HepG2 (cell line): Measurements from ENCODE around the gene TOR4A. TPM values are rescaled to one million over a fixed set of nuclear protein-coding genes. Genes with fewer than 3 reads are reported as not detected.

ENCODE experiments used
- ARID2 ChIP-seq: sonication (generic); formaldehyde crosslinking; IDR thresholded peaks from 2 replicates; pipeline ENCODE4 v1.8.1; 2022; ENCODE audit warnings: mild to moderate bottlenecking, missing genetic modification reagents, borderline replicate concordance
- CBX2 ChIP-seq, 2 experiments: fragments of 200-600 bp in 1 of 2; sonication (generic); formaldehyde crosslinking in 1 of 2; IDR thresholded peaks; 2 replicates each; pipeline versions ENCODE4 v1.7.0 to v1.8.1; 2018 to 2022; ENCODE audit warnings: low read depth in 2 of 2, low read length in 1 of 2, mild to moderate bottlenecking in 1 of 2, missing genetic modification reagents in 1 of 2
- TOPORS ChIP-seq: sonication (generic); formaldehyde crosslinking; IDR thresholded peaks from 2 replicates; pipeline ENCODE4 v1.8.0; 2023; ENCODE audit warnings: mild to moderate bottlenecking, missing genetic modification reagents
- ZMYM4 ChIP-seq: sonication (generic); formaldehyde crosslinking; IDR thresholded peaks from 2 replicates; pipeline ENCODE4 v1.8.1; 2023; ENCODE audit warnings: mild to moderate bottlenecking, missing genetic modification reagents
- polyA plus RNA-seq, 8 experiments: library from polyadenylated mRNA; depleted of rRNA in 3 of 8; stranded (reverse) in 7 of 8; unstranded in 1 of 8; fragments of >200 nt; fragmentation: Illumina TruSeq in 4 of 8; extraction: Trizol in 4 of 8; gene quantifications; 2 replicates each; pipeline versions ENCODE4 v1.2.1 to v1.2.3, GENCODE V29; 2011 to 2016; ENCODE audit warnings: low read depth in 4 of 8, missing spikeins in 1 of 8, mixed read lengths in 1 of 8; ENCODE audit not compliant: insufficient read depth in 1 of 8
- total RNA-seq, 5 experiments: library from RNA; depleted of rRNA; stranded (reverse); fragments of >200 nt; fragmentation: Illumina TruSeq; extraction: Trizol; gene quantifications; 2 replicates each; pipeline ENCODE4 v1.2.3, GENCODE V29; 2016; ENCODE audit warnings: low read depth in 1 of 5
- TF ChIP-seq, protein P1 (sequence below), 2 experiments: sonication (generic) in 1 of 2; formaldehyde crosslinking in 1 of 2; IDR thresholded peaks; 2 replicates each; pipeline versions ENCODE4 v1.5.1 to v1.6.1; 2011 to 2020; ENCODE audit warnings: borderline replicate concordance in 1 of 2, low read depth in 1 of 2, low read length in 1 of 2, mild to moderate bottlenecking in 1 of 2, missing genetic modification reagents in 1 of 2, moderate library complexity in 1 of 2
- TF ChIP-seq, protein P2 (sequence below): sonication (generic); formaldehyde crosslinking; IDR thresholded peaks from 2 replicates; pipeline ENCODE4 v1.8.0; 2022; ENCODE audit warnings: mild to moderate bottlenecking, missing genetic modification reagents, moderate library complexity
- TF ChIP-seq, protein P3 (sequence below): sonication (generic); formaldehyde crosslinking; IDR thresholded peaks from 2 replicates; pipeline ENCODE4 v1.9.0; 2022; ENCODE audit warnings: low read depth, missing genetic modification reagents
- TF ChIP-seq, protein P4 (sequence below): sonication (generic); formaldehyde crosslinking; IDR thresholded peaks from 2 replicates; pipeline ENCODE4 v1.5.1; 2020; ENCODE audit warnings: mild to moderate bottlenecking, missing genetic modification reagents, moderate library complexity
- TF ChIP-seq, protein P5 (sequence below): sonication (generic); formaldehyde crosslinking; conservative IDR thresholded peaks from 2 replicates; pipeline ENCODE4 v1.4.0; 2020; ENCODE audit warnings: missing genetic modification reagents

The TOR4A gene
- total and polyA plus RNA-seq, 2 of the 13 experiments (the other 11 are each of a cell fraction or from before 2014, with no cell fraction given): 11.1 to 14.2 TPM

DNA sequence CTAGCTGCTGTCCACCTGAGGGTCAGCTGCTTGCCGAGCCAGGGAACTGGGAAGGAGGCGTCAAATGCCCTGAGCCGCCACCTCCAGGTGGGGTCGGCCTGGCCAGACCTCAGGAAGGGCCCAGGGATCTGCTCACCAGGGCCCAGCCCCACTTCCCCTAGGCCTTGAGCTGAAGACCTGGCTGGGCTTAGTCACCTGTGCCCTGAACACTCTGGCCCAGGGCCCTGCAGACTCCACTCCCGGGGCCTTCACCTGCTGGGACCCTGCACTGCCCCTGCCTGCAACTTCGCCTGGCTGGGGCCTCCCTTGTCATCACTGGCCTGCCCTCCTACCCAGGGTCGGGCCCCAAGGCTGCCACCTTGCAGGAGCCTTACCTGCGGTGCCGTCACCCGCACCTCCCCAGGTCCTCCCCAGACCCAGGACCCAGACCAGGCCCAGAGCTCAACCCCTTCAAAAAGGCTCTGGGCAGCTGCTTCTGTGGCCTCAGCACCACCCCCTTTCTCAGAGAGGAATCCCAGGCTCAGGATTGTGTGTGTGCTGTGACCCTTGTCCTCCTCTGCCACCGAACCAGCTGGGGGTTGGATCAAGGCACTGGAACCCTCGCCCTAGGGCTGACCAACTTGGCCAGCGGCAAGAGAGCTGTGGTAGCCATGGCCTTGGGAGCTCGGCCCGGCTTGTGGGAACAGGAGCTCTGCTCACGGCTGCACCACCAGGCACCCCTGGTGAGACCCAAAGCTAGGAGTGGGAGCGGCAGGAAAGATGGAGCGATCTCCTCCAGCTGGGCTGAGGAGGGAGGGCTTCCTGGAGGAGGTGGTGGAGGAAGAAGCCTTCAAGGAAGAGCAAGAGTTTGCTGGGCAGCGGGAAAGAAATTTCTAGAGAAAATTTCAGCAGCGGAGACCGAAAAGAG, 23.6 kb upstream of the TOR4A start (continued):
- TF ChIP-seq TOPORS (no peak; the same call in 1 of the 2 replicates), CBX2 (IDR thresholded peaks at IDR 0.05; ENCODE audit: low read depth, low read length) (no peak), CBX2 (CRISPR knock-in tag; IDR thresholded peaks at IDR 0.05; ENCODE audit: low read depth) (no peak), ARID2 (CRISPR knock-in tag) (no peak), ZMYM4 (CRISPR knock-in tag) (no peak)
- TF ChIP-seq, protein P1, sequence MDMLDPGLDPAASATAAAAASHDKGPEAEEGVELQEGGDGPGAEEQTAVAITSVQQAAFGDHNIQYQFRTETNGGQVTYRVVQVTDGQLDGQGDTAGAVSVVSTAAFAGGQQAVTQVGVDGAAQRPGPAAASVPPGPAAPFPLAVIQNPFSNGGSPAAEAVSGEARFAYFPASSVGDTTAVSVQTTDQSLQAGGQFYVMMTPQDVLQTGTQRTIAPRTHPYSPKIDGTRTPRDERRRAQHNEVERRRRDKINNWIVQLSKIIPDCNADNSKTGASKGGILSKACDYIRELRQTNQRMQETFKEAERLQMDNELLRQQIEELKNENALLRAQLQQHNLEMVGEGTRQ (IDR thresholded peaks at IDR 0.05; ENCODE audit: low read depth, low read length): no peak
- TF ChIP-seq, protein P1 (CRISPR knock-in tag; IDR thresholded peaks at IDR 0.05; ENCODE audit: borderline replicate concordance): no peak
- TF ChIP-seq, protein P2, sequence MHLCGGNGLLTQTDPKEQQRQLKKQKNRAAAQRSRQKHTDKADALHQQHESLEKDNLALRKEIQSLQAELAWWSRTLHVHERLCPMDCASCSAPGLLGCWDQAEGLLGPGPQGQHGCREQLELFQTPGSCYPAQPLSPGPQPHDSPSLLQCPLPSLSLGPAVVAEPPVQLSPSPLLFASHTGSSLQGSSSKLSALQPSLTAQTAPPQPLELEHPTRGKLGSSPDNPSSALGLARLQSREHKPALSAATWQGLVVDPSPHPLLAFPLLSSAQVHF (CRISPR knock-in tag): no peak
- TF ChIP-seq, protein P3, sequence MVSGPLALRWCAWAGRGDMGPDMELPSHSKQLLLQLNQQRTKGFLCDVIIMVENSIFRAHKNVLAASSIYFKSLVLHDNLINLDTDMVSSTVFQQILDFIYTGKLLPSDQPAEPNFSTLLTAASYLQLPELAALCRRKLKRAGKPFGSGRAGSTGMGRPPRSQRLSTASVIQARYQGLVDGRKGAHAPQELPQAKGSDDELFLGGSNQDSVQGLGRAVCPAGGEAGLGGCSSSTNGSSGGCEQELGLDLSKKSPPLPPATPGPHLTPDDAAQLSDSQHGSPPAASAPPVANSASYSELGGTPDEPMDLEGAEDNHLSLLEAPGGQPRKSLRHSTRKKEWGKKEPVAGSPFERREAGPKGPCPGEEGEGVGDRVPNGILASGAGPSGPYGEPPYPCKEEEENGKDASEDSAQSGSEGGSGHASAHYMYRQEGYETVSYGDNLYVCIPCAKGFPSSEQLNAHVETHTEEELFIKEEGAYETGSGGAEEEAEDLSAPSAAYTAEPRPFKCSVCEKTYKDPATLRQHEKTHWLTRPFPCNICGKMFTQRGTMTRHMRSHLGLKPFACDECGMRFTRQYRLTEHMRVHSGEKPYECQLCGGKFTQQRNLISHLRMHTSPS (CRISPR knock-in tag): no peak
- TF ChIP-seq, protein P4, sequence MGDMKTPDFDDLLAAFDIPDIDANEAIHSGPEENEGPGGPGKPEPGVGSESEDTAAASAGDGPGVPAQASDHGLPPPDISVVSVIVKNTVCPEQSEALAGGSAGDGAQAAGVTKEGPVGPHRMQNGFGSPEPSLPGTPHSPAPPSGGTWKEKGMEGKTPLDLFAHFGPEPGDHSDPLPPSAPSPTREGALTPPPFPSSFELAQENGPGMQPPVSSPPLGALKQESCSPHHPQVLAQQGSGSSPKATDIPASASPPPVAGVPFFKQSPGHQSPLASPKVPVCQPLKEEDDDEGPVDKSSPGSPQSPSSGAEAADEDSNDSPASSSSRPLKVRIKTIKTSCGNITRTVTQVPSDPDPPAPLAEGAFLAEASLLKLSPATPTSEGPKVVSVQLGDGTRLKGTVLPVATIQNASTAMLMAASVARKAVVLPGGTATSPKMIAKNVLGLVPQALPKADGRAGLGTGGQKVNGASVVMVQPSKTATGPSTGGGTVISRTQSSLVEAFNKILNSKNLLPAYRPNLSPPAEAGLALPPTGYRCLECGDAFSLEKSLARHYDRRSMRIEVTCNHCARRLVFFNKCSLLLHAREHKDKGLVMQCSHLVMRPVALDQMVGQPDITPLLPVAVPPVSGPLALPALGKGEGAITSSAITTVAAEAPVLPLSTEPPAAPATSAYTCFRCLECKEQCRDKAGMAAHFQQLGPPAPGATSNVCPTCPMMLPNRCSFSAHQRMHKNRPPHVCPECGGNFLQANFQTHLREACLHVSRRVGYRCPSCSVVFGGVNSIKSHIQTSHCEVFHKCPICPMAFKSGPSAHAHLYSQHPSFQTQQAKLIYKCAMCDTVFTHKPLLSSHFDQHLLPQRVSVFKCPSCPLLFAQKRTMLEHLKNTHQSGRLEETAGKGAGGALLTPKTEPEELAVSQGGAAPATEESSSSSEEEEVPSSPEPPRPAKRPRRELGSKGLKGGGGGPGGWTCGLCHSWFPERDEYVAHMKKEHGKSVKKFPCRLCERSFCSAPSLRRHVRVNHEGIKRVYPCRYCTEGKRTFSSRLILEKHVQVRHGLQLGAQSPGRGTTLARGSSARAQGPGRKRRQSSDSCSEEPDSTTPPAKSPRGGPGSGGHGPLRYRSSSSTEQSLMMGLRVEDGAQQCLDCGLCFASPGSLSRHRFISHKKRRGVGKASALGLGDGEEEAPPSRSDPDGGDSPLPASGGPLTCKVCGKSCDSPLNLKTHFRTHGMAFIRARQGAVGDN (CRISPR knock-in tag): peak; percentile 78
- TF ChIP-seq, protein P5, sequence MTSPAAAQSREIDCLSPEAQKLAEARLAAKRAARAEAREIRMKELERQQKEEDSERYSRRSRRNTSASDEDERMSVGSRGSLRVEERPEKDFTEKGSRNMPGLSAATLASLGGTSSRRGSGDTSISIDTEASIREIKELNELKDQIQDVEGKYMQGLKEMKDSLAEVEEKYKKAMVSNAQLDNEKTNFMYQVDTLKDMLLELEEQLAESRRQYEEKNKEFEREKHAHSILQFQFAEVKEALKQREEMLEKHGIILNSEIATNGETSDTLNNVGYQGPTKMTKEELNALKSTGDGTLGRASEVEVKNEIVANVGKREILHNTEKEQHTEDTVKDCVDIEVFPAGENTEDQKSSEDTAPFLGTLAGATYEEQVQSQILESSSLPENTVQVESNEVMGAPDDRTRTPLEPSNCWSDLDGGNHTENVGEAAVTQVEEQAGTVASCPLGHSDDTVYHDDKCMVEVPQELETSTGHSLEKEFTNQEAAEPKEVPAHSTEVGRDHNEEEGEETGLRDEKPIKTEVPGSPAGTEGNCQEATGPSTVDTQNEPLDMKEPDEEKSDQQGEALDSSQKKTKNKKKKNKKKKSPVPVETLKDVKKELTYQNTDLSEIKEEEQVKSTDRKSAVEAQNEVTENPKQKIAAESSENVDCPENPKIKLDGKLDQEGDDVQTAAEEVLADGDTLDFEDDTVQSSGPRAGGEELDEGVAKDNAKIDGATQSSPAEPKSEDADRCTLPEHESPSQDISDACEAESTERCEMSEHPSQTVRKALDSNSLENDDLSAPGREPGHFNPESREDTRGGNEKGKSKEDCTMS (CRISPR knock-in tag): no peak
